SIG-M5 (cell line): Measurements from ENCODE around the gene TMTC2.

Experiments
- DNase-seq: peaks from one replicate; lab custom pipeline; 2025; lab: John Stamatoyannopoulos, UW

Gene TMTC2

DNA sequence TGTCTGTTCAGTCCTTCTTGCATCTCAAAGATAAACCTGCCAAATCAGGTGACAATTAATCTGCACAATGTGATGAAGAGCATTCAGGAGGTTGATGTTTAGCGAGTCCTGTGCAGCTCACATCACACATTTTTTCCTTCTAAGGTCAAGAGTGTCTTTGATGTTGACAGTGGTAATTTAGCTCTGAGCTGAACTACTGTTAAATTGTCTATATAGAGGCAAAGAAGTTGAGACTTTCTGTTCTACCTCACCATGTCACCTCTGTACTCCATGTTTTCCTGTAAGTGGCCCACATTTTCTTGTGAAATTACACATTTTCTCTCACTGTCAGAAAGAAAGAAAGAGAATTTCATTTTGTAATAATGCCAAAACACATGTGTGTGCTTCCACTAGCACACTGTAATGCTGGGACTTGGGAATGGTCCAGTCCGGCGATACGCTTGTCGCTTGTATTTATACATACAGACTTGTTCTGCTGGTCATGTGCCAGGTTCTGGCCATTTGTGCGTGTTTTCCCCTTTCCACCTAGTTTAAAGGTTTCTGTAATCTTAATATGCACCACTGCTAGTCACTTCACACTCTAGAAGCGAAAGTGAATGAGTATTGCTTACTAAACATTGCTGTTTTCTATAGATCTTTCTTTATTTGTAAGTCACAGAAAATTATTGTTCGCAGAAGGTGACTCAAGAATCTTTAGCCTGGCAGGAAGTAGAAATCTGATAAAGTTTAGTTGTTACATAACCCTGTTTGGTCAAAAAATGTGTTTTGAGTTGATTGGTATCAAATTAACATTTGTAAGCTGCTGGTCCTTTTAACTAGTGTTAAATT, 328.9 kb downstream of the TMTC2 start:
- no peak for DNase-seq

DNA sequence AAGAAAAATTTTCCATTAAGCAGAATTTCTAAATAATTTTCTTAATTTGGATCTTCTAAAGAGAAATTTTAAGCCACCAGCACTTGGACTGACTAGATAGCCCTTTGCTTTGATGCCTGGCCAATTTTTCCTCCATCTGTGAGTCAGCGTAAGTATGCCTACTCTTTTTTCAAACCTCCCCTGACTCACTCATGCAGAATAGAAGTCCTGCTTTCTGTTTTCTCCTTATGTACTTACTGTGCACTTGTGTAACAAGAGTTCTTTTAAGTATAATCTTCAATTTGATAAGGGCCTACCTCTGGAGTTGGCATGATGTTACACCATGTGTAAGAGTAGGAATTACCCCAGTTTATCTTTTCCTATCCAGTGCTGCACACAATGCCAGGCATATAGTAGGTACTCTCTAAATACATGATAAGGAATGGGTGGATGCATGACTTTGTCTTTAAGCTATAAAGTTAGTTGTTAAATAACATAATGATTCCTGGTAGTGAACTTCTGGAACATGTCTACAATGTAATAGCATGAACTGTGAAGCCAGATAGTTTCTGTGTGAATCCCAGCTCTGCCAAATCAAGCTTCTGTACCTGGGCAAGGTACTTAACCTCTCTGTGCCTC, 329.6 kb downstream of the TMTC2 start:
- DNase-seq, result no peak

DNA sequence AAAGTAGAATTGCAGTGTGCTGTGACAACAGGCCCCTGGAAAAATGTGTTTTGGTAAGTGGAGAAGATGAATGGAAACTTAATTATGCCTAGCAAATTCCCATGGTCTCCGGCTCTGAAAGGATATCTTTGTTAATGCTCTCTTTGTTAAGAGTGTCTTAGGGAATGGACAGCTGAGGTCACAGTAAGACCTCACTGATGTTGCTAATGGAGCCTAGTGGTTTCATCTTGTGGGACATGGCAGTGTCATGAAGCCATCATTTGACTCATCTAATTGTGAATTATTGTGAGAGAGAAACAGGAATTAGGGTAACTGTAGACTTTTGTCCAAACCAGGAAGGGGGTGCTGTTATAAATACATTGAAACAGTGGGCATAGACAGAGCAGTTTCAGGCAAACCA, 330.3 kb downstream of the TMTC2 start:
- DNase-seq, result no peak

DNA sequence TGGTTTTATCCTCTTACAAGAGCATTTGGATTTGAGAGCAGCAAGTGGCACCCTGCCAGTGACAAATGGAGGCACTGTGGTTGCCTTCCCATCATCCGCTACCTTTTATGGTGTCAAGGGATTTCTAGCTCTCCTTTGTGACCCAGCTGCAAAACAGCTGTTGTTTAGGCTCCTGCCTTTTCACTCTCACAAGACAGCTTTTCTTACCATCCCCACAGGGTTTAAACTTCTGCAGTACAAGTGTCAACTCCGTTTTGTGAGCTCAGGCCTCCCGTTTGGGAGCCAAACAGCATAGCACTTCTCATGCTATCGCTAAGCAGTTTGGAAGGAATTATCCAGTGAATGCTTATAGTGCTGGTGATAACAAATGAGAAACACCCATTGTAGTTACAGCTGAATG, 331.4 kb downstream of the TMTC2 start:
- DNase-seq, result no peak

- no peak for DNase-seq
These were observed 340.5 kb downstream of the TMTC2 start for GRCh38 chr12:83027021-83027723.

GRCh38 chr12:83031196-83031595, 344.5 kb downstream of the TMTC2 start:
- DNase-seq, result no peak

DNA sequence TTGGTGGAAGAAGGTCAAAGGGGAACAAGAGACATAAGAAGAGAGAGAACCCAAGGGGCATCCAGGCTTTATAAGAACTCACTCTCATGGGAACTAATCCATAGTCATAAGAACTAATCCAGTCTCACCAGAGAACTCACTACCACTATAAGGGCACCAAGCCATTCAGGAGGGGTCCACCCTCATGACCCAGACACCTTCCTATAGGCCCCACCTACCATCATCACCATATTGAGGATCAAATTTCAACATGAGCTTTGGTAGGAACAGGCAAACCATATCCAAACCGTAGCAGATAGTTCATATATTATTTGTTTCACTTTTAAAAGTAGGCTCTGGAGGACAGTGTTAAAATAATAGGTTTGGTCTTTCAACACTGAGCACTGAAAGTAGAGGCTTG, 350.1 kb downstream of the TMTC2 start:
- DNase-seq, result no peak

DNA sequence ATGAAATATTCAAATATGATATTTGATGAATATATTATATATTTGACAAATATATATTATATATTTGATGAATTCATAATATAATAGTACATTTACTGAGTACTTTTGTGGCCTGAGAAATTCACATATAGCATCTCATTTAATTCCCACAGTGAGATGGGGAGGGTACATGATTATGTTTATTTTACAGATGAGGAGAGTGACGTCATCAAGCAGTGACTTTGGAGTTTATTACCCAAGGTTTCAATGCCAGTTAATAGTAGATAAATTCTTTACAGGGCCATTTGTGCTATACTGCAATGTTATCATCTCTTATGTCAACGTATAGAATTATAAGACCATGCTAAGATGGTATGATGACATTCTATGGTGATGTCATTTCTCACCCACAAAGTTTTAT, 352.7 kb downstream of the TMTC2 start:
- no peak for DNase-seq

DNA sequence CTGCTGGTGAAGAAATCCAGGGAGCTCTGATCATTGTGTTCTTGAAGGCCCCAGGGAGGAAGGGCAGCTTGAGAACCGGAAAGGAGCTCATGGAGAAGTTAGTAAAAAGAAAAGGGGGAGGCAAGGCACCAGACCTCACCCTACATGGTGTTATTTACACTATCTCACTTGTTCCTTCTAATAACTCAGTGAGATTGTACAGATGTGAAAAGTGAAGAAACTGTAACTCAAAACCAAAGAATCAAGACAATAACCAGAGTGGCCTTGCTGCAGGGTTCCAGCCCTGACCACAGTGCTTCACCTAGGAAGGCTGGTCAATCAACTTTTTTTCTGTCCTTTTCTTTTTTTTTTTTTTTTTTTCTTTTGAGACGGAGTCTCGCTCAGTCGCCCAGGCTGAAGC, 353.6 kb downstream of the TMTC2 start:
- no peak for DNase-seq

DNA sequence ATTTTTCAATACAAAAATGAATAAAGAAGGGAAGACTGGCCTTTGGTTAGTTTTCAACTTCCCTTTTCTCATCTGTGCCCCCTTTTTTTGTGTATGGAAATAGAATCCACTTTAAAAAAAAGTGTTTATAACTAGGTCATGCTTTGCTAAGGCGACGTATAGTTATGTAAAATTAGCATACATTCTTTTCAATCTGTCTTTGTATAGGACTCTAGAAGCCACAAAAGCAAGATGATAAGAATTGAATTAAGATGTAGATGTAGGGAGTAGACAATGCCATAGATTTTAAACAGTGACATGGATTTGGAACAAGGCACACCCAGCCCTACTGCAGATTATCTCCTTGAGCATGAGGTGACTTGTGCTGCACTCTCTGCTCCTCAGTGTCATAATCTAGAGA, 354.3 kb downstream of the TMTC2 start:
- no peak for DNase-seq

GRCh38 chr12:83042441-83043200, 355.9 kb downstream of the TMTC2 start:
- no peak for DNase-seq

- no peak for DNase-seq
These were observed 358.0 kb downstream of the TMTC2 start for GRCh38 chr12:83044736-83045135.

GRCh38 chr12:83046019-83046418, 359.3 kb downstream of the TMTC2 start:
- DNase-seq, result no peak

GRCh38 chr12:83049306-83049705, 362.6 kb downstream of the TMTC2 start:
- no peak for DNase-seq

DNA sequence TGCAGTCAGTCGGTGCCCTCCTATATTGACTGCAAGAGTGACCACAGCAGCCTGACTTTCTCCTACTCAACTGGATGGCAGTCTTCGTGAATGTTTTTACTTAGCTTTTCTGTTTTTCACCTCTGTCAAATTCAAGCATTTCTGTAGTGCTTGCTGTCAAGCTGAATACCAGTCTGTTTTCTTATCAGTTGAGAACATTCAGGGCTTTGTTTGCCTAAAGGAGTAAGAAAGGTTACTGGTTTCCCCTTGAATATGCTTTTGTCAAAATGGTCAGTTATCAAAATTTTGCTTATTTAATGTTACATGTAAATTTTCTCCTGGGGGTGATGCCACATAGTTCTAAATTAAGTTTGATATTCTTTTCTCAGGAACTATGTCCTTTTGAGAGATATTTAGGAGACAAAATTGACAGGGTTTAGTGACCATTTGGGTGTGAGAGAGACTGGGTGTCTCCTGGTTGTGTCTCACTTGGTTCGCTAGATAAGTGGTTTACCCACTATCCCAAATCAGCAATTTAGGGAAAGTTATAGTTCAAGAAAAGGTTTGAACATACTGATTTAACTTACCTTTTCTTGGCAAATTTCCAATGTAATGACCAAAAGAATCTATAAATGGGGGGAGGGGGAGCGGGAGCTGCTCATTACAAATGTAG, 366.3 kb downstream of the TMTC2 start:
- no peak for DNase-seq

GRCh38 chr12:83057436-83057835, 370.7 kb downstream of the TMTC2 start:
- no peak for DNase-seq

GRCh38 chr12:83059107-83059506, 372.4 kb downstream of the TMTC2 start:
- no peak for DNase-seq

- DNase-seq, result no peak
These were observed 378.9 kb downstream of the TMTC2 start for GRCh38 chr12:83065562-83065961.

- no peak for DNase-seq
These were observed 381.3 kb downstream of the TMTC2 start for GRCh38 chr12:83067981-83068380.

- no peak for DNase-seq
These were observed 387.7 kb downstream of the TMTC2 start for GRCh38 chr12:83074358-83074894.

DNA sequence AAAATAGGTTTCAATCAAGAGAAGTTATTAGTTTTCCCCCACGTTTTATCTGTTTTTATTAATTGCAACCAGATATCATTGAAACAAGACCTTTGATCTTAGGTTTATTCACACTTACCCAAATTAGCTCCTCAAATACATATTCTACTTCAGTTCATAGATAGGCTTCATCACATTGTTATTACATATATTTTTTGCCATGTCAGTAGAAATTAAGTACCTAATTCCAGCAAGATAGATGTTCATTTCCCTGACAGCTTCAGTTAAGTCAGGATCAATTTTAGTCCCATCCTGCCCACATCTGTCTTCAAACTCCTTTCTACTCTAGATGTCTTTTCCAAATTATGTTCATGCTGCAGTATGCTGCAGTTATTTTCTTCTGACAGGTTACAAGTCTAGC, 388.8 kb downstream of the TMTC2 start:
- no peak for DNase-seq

DNA sequence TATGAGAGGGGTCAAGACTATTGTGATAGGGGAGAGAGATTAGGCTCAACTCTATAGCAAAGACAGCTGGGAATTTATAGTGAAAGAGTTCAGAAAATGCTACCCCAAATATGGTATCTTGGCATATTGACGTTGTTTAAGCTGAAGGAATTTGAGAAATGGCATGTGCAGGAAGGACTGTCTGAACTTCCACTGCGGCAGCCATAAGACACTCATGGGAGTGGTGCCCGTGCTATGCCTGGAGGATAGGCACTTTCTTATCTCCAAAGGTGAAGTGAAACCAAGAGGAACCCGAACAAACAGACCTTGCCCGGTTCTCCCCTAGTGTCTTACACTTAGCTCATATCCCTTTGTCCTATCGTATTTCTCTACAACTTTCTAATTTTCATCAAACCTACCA, 390.3 kb downstream of the TMTC2 start:
- no peak for DNase-seq
